ENCODE data around the gene PLCH1. TPM values are rescaled to one million over a fixed set of nuclear protein-coding genes. Genes with fewer than 3 reads are reported as not detected.

PLCH1 gene
- polyA plus RNA-seq, 6 donors from 2014 or later = not detected

DNA sequence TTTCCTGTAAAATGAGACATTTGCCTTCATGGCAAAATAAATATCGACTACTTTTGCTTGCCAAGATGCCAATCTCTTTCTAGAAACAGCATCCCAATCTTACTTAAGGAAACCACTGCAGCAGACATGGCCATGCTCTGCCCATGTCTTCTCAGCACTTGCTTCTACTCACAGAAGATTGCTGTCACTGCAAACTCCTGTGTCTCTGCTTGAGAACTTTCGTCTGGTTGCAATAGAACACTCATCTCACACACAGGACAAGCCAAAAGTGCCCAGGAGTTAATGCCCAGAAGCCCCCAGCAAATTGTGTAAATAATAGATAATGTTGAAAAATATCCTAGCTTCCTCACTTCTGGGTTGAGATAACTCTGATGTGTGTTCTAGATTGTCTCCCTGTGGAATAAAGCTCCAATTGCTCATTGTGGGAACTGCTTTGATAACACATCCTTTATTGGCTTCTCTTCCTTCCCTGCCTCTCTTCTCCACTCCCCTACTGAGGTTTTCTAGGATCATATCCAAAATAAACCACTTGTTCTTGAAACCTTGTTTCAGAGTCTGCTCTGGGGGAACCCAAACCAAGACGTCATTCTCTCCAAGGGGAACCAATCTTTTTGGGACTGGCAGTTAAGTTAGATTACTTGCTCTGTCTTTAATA lies 295.1 kb downstream of the PLCH1 start:
- DNase-seq (no peak), ATAC-seq (ENCODE audit: low read depth in 2 of 2) (no peak)
- no peaks in the 10 kb centered on the region for H3K36me3 Mint-ChIP-seq
- no peaks in the 10 kb centered on the region for H3K27me3 Mint-ChIP-seq
- no peak overlapping the region for H3K27ac Mint-ChIP-seq
- H3K4me3 Mint-ChIP-seq = no peak overlapping the region
- H3K4me1 Mint-ChIP-seq = no peaks in the 10 kb centered on the region
- no peaks in the 10 kb centered on the region for H3K9me3 Mint-ChIP-seq

DNA sequence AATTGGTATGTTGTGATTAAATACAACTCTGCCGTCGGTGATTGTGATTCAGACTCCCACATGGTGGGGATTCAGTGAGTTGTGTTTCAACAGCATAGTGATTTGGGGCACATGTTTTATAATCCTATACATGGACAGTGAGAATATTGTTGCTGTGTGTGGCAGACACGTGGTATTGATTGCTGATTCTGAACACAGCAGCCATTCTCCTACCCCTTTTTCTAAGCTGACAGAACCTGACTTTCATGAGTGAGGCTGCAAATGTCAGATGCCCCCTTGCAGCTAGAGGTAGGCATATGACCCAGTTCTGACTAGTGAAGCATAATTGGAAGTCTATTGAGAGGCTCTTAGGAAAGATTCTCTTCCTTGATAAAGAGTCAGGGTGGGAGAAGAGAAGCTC lies 296.3 kb downstream of the PLCH1 start:
- H3K27me3 Mint-ChIP-seq = no peaks in the 10 kb centered on the region
- DNase-seq = no peak
- no peaks in the 10 kb centered on the region for H3K36me3 Mint-ChIP-seq
- no peaks in the 10 kb centered on the region for H3K9me3 Mint-ChIP-seq
- no peak overlapping the region for H3K4me3 Mint-ChIP-seq
- ATAC-seq (ENCODE audit: low read depth in 2 of 2) = no peak
- no peak overlapping the region for H3K27ac Mint-ChIP-seq
- H3K4me1 Mint-ChIP-seq = no peaks in the 10 kb centered on the region

DNA sequence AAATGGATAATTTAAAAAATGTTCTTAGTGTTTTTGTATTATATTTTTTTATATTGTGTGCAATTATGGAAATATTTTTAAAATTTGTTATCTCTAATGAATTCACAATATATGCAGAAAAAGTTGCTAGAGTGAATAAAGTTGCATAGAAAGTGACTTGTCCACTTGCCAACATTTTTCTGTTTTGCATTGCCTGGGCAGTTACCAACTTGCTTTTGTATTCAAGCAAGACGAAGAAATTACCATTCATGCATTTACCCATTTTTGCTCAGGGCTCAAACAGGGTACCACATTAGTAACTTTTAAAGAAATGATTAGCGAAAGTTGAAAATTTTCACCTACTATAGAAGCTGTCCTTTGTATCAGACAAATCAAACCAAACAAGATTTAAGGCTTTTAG lies 298.5 kb downstream of the PLCH1 start:
- no peak for DNase-seq
- no peak for ATAC-seq (ENCODE audit: low read depth in 2 of 2)
- H3K4me3 Mint-ChIP-seq = no peak overlapping the region
- H3K27me3 Mint-ChIP-seq = no peaks in the 10 kb centered on the region
- H3K9me3 Mint-ChIP-seq = no peaks in the 10 kb centered on the region
- no peaks in the 10 kb centered on the region for H3K4me1 Mint-ChIP-seq
- H3K27ac Mint-ChIP-seq = no peak overlapping the region
- H3K36me3 Mint-ChIP-seq = no peaks in the 10 kb centered on the region

DNA sequence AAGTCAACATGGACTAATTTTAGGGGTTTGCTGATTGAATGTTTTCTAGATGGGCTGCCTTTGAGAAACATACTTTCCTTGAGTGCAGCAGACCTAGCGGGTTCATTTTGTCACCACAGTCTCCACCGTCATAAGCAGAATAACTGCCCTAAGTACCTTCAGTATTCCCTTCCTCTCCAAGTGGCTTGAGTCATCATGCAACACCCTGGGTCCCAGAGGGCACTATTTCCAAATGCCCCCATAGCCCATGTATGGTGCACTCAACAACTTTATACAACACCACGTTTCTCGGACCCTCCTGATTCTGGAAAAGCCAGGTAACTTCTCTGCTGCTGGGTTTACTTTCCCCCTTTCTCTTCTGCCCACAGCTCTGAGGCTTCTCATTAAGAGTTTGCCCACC lies 300.1 kb downstream of the PLCH1 start:
- Mint-ChIP-seq H3K36me3 (no peaks in the 10 kb centered on the region), H3K27ac (no peak overlapping the region), H3K4me1 (no peaks in the 10 kb centered on the region), H3K4me3 (no peak overlapping the region), H3K9me3 (no peaks in the 10 kb centered on the region), H3K27me3 (no peaks in the 10 kb centered on the region)
- ATAC-seq (ENCODE audit: low read depth in 2 of 2) (no peak), DNase-seq (no peak)

DNA sequence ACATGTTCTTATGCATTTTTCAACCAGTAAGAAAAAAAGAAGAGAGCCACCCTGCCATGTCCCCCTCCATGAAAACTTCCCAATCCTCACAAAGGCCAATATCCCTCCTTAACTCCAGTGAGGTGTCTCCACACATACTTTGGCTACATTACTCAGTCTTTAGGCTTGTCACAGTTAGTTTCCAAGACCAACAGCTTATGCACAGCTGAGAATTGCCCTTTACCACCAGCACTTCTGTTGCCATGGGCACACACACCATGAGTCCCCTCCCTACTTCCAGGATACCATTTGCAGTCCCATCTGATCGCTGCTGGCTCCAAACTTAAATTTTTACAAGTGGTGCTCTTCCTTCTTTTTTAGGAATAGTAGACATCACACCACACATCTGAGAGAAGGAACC lies 301.1 kb downstream of the PLCH1 start:
- Mint-ChIP-seq H3K27ac (peak overlapping the region in 1 of 6 donors; percentile 24), H3K9me3 (peaks cover 0 to under 1% (median 0%) of the 10 kb centered on the region in 7 donors), H3K4me3 (no peak overlapping the region), H3K4me1 (no peaks in the 10 kb centered on the region), H3K27me3 (no peaks in the 10 kb centered on the region), H3K36me3 (no peaks in the 10 kb centered on the region)
- DNase-seq = no peak
- ATAC-seq (ENCODE audit: low read depth in 2 of 2) = no peak

DNA sequence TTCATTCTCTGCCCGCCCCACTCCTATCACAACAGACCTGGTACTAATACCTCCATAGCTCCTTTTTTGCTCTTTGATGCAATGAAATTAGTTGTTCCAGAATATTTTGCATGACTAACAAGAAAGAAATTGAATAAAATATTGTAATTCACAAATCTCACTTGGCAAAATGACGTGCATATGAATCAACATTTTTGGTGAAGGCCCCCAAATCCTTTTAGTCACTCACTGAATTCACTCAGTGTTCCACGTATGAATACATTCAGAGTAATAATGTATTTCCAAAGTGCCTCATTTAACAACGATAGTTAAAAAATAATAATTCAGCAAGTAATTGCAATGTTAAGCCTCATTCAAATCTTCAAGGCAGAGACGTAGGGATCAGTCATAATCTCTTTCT lies 302.8 kb downstream of the PLCH1 start:
- H3K9me3 Mint-ChIP-seq = peaks cover 0 to 2% (median 0%) of the 10 kb centered on the region in 7 donors
- ATAC-seq (ENCODE audit: low read depth in 2 of 2) = no peak

DNA sequence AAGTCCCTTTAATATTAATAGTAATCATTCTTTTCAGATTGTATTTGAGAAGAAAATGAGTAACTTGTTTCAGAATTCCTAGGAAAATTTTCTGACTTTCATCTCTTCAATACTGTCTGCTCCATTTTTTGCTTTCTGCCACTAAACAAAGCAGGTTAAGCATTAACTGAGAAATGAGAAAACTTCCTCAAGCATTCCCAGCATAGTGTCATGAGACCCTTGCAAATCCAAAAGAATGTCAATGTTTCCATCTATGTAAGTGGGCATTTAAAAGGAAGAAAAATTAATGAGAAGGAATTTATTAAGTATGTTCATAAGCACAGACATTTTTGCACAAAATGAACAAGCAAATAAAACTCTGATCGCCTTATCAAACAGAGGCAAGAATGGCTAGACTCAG lies 303.4 kb downstream of the PLCH1 start:
- H3K4me1 Mint-ChIP-seq = no peaks in the 10 kb centered on the region
- peaks cover 0 to 2% (median 0%) of the 10 kb centered on the region in 7 donors for H3K9me3 Mint-ChIP-seq
- H3K27me3 Mint-ChIP-seq = no peaks in the 10 kb centered on the region
- ATAC-seq (ENCODE audit: low read depth in 2 of 2) (no peak), DNase-seq (no peak)
- no peak overlapping the region for H3K27ac Mint-ChIP-seq
- no peaks in the 10 kb centered on the region for H3K36me3 Mint-ChIP-seq
- no peak overlapping the region for H3K4me3 Mint-ChIP-seq

More for the DNA sequence above, 302.8 kb downstream of the PLCH1 start:
- Mint-ChIP-seq H3K4me1 (no peaks in the 10 kb centered on the region), H3K4me3 (no peak overlapping the region), H3K36me3 (no peaks in the 10 kb centered on the region), H3K27ac (no peak overlapping the region), H3K27me3 (no peaks in the 10 kb centered on the region)
- DNase-seq = no peak

DNA sequence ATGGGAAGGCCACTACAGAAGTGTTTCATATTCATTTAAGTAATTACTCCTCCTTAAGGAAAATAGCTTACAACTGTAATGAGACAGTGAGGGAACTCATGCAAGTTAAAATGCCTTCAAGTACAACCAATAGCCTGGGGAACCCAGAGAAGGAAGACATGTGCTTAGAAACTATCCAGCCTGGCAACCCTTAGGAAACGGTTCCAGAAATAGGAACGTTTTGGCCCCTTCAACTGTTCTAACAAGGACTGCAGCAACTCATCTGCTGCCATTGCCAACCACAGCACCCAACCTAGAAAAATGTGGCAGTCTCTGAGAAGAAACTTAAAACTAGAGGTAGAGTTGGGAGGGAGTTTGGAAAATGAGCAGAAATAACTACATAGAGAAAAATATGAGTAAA lies 303.8 kb downstream of the PLCH1 start:
- no peaks in the 10 kb centered on the region for H3K36me3 Mint-ChIP-seq
- H3K9me3 Mint-ChIP-seq = peaks cover 0 to 2% (median 0%) of the 10 kb centered on the region in 7 donors
- no peaks in the 10 kb centered on the region for H3K4me1 Mint-ChIP-seq
- ATAC-seq (ENCODE audit: low read depth in 2 of 2) (no peak), DNase-seq (no peak)
- no peaks in the 10 kb centered on the region for H3K27me3 Mint-ChIP-seq
- no peak overlapping the region for H3K27ac Mint-ChIP-seq
- H3K4me3 Mint-ChIP-seq = no peak overlapping the region

DNA sequence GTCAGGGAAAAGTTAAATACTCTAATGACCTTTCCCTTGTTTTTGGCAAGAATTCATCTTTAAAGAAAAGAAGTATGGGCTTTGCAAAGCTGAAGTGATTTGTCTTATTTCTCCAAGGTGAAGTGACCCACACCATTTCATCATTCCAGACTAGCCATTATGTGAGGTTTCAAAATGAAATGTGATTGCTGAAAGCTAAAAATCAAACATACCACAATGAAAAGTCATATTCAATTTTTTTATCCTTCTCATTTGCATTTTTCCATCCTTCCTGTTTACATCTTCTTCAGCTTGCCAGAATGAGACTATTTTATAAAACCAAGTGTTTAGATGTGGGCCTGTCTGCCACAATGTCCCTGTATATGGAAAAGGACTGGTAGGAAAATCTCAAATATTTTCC lies 309.1 kb downstream of the PLCH1 start:
- H3K36me3 Mint-ChIP-seq = no peaks in the 10 kb centered on the region
- ATAC-seq (ENCODE audit: low read depth in 2 of 2) = no peak
- H3K4me1 Mint-ChIP-seq = peaks cover 0 to 2% (median 0%) of the 10 kb centered on the region in 3 donors
- no peak for DNase-seq
- no peak overlapping the region for H3K4me3 Mint-ChIP-seq
- H3K9me3 Mint-ChIP-seq = peaks cover 0 to 2% (median 0%) of the 10 kb centered on the region in 7 donors
- H3K27ac Mint-ChIP-seq = no peak overlapping the region
- H3K27me3 Mint-ChIP-seq = peaks cover 0 to 7% (median 0%) of the 10 kb centered on the region in 3 donors

DNA sequence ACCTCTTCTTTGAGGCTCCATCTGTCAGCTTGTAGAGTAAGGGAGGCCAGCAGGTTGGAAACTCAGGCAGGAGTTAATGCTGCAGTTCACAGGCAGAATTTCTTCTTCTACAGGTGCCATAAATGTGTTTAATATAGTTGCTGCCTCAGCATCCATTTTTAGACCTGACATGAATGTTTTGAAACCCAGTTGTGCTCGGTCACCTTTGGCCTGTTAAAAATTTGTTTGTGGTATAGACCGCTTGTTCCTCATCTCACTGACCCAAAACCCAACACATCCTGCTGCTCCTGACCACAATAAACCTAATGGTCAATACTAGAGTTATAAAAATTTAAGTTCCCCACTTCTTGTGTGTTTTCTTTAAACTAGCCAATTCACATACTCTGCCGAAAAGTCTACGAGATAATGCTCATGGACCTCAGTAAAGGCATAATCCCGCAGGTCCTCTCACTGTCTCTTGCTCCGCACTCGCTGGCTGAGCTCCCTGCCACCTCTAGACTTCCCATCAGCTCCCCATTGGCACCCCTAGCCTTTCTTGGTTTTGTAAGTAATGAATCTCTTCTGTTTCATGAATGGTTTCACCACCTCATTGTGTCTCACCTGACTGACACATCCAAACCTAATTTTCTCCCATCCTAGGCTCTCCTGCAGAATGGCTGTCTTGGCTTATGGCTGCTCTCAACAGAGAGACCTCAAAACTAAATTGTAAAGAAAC lies 312.9 kb downstream of the PLCH1 start:
- no peak for ATAC-seq (ENCODE audit: low read depth in 2 of 2)
- Mint-ChIP-seq H3K9me3 (peaks cover 0 to 16% (median 10%) of the 10 kb centered on the region in 7 donors), H3K27ac (peak overlapping the region in 1 of 6 donors; percentile 67), H3K4me3 (no peak overlapping the region), H3K27me3 (peaks cover 0 to 7% (median 0%) of the 10 kb centered on the region in 3 donors), H3K4me1 (peaks cover 0 to 2% (median 0%) of the 10 kb centered on the region in 3 donors), H3K36me3 (peaks cover 0 to 10% of the 10 kb centered on the region in 2 donors)
- no peak for DNase-seq

DNA sequence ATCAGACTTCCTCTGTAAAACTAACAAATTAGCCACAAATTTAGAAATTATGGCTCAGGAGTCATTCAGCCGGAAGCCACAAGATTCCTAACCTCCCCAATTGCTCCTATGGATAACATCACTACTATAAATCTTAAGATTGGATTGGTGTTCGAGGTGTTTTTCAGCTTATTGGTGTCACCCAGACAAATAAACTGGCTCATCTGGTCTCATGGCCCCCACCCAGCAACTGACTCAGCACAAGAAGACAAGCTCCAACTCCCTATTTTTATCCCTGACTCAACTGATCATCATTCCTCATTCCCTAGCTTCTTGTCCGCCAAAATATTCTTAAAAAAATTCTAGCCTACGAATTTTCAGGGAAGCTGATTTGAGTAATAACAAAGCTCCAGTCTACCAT lies 316.3 kb downstream of the PLCH1 start:
- Mint-ChIP-seq H3K9me3 (peaks cover 7 to 32% (median 15%) of the 10 kb centered on the region in 7 donors), H3K27me3 (no peaks in the 10 kb centered on the region), H3K4me1 (peaks cover 0 to 2% (median 0%) of the 10 kb centered on the region in 3 donors), H3K4me3 (no peak overlapping the region), H3K27ac (no peak overlapping the region), H3K36me3 (peaks cover 5 to 17% of the 10 kb centered on the region in 2 donors)
- DNase-seq (no peak), ATAC-seq (ENCODE audit: low read depth in 2 of 2) (no peak)

DNA sequence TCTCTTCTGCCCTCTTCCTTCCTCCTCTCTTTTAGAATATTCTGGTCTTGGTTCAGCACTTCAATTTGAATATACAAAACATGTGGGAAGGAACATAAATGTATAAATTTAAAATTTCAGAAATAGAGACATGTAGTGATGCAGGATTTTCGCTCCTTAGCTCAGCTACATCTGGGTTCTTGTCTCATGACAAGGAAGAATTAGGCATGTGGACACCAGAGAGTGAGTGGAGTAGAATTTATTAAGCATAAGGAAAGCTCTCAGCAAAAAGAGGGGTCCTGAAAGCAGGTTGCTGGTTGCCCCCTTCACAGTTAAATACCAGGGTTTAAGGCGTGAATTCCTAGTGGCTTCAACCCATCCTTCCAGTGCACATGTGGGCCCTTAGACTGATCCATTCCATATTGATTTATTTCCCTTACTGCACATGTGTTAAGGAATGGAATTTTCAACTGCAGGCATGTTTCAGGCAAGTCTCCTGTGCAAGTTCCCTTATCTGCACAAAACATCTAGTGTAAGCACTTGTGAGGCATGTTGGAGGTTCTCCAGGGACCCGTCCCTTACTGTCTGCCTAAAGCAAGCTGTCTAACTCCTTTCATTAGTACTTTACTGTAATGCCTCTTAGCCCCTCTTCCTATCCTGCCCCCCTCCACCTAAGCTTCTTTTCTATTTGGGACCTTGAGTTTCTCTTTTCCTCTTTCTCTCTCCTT lies 318.2 kb downstream of the PLCH1 start:
- H3K27ac Mint-ChIP-seq = no peak overlapping the region
- no peaks in the 10 kb centered on the region for H3K4me1 Mint-ChIP-seq
- peak overlapping the region in 1 of 8 donors; percentile 1 for H3K4me3 Mint-ChIP-seq
- H3K27me3 Mint-ChIP-seq = peaks cover 0 to 8% (median 0%) of the 10 kb centered on the region in 3 donors
- peaks cover 8 to 39% (median 18%) of the 10 kb centered on the region in 7 donors for H3K9me3 Mint-ChIP-seq
- DNase-seq (no peak), ATAC-seq (ENCODE audit: low read depth in 2 of 2) (no peak)
- peaks cover 5 to 17% of the 10 kb centered on the region in 2 donors for H3K36me3 Mint-ChIP-seq

DNA sequence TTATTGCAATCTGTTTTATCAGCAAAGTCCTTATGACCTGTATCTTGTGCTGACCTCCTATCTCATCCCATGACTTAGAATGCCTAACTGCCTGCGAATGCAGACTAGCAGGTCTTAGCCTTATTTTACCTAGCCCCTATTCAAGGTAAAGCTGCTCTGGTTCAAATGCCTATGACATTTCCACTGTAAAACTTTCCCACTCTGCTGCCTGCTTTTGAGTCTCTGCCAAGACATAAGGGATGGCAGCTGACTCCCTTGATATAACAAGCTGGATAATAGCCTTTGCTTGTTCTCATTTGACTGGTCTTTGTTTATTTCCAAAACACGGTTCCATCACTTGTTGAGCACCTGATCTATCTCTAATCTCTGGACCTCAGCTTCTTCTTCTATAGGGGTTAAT lies 319.5 kb downstream of the PLCH1 start:
- Mint-ChIP-seq H3K27ac (no peak overlapping the region), H3K9me3 (peaks cover 8 to 39% (median 18%) of the 10 kb centered on the region in 7 donors), H3K27me3 (peaks cover 0 to 17% (median 0%) of the 10 kb centered on the region in 3 donors), H3K4me1 (no peaks in the 10 kb centered on the region), H3K4me3 (no peak overlapping the region), H3K36me3 (peaks cover 5 to 17% of the 10 kb centered on the region in 2 donors)
- ATAC-seq (ENCODE audit: low read depth in 2 of 2) (no peak), DNase-seq (no peak)

DNA sequence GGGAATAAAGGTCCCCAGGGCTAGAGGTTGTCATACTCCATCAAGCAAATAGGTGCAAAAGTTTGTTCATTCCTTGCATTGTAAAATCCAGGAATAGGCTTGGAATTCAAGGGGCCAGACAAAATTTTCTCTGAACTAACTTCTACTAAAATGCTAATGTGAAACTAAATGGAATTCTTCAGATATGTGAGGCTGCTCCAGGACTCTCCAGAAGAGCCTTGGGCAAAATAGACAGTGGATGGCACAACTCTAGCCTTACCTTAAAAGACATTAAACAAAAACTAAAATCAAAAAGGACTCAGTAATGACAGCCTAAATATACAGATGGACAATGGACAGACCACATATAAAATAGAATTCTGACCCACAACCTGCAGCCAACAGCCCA lies 320.6 kb downstream of the PLCH1 start:
- Mint-ChIP-seq H3K4me3 (no peak overlapping the region), H3K9me3 (peaks cover 10 to 46% (median 15%) of the 10 kb centered on the region in 7 donors), H3K27me3 (peaks cover 0 to 17% (median 0%) of the 10 kb centered on the region in 3 donors), H3K36me3 (peaks cover 5 to 17% of the 10 kb centered on the region in 2 donors), H3K4me1 (no peaks in the 10 kb centered on the region), H3K27ac (no peak overlapping the region)
- ATAC-seq (ENCODE audit: low read depth in 2 of 2) (no peak), DNase-seq (no peak)

Measured in naive B cell (primary cell).